ENCODE measurements around the gene APBA2. TPM values are rescaled to one million over a fixed set of nuclear protein-coding genes. Genes with fewer than 3 reads are reported as not detected.

Gene APBA2
- total RNA-seq, 1 donor from 2014 or later: 35.8 TPM

DNA sequence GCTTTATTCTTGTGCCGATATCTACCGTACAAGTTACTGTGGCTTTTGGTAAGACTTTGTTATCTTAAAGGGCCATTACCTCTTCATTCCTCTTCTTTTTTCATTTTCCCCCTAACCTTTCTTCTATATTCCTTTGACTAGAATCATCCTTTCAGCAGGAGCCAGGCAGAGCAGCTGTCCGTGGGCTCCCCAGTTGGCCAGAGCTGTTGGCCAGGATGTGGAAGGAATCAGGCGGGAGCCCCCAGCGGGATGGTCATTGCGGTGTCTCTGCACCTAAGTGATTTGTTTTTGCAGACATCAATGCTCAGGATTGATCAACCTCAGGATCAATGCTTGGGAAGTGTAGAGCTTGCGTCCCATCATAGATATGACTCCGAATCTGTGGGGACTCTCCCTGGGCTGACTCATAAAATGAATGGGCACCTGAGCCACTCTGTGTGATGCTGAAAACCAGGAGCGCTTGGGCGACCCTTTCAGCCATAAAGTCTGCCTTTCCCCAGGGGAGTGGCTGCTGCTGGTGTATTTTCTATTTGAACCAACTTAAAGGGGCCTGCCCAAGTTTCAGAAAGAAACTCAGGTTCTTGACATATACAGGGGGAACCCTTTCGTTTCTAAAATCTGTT lies 21.7 kb downstream of the APBA2 start:
- Histone ChIP-seq H3K36me3 (no peaks in the 10 kb centered on the region), H3K4me1 (peaks cover 42% of the 10 kb centered on the region), H3K79me2 (ENCODE audit: low read depth) (peaks cover 82% of the 10 kb centered on the region), H3K4me2 (no peak overlapping the region), H3K9me3 (ENCODE audit: low read depth) (no peaks in the 10 kb centered on the region), H3K27me3 (no peaks in the 10 kb centered on the region), H3K9ac (no peak overlapping the region), H4K20me1 (ENCODE audit: low read depth) (peaks cover 60% of the 10 kb centered on the region), H3F3A (ENCODE audit: low read depth) (peaks cover 27% of the 10 kb centered on the region), H3K4me3 (no peak overlapping the region), H2AFZ (replicated peaks) (no peak overlapping the region), H3K27ac (no peak overlapping the region)
- peaks cover 17% of the 10 kb centered on the region for H3K9me3 Mint-ChIP-seq
- H3K36me3 Mint-ChIP-seq: peaks cover 20% of the 10 kb centered on the region
- no peak overlapping the region for H3K27ac Mint-ChIP-seq
- H3K4me1 Mint-ChIP-seq: peaks cover 37% of the 10 kb centered on the region
- TF ChIP-seq, protein P1, sequence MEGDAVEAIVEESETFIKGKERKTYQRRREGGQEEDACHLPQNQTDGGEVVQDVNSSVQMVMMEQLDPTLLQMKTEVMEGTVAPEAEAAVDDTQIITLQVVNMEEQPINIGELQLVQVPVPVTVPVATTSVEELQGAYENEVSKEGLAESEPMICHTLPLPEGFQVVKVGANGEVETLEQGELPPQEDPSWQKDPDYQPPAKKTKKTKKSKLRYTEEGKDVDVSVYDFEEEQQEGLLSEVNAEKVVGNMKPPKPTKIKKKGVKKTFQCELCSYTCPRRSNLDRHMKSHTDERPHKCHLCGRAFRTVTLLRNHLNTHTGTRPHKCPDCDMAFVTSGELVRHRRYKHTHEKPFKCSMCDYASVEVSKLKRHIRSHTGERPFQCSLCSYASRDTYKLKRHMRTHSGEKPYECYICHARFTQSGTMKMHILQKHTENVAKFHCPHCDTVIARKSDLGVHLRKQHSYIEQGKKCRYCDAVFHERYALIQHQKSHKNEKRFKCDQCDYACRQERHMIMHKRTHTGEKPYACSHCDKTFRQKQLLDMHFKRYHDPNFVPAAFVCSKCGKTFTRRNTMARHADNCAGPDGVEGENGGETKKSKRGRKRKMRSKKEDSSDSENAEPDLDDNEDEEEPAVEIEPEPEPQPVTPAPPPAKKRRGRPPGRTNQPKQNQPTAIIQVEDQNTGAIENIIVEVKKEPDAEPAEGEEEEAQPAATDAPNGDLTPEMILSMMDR (IDR thresholded peaks at IDR 0.05): no peak
- no peak for TF ChIP-seq EZH2phosphoT487 (IDR thresholded peaks at IDR 0.05)
- no peak for TF ChIP-seq EZH2 (IDR thresholded peaks at IDR 0.05)
- H3K4me3 Mint-ChIP-seq: no peak overlapping the region
- DNase-seq (ENCODE audit: low spot score): no peak
- H3K27me3 Mint-ChIP-seq (ENCODE audit: insufficient read depth, low read depth): peaks cover 2% of the 10 kb centered on the region

GRCh38 chr15:28909958-28910500 lies 24.3 kb downstream of the APBA2 start:
- TF ChIP-seq EZH2phosphoT487 (IDR thresholded peaks at IDR 0.05): no peak
- TF ChIP-seq, protein P1 (IDR thresholded peaks at IDR 0.05): no peak
- no peak for TF ChIP-seq EZH2 (IDR thresholded peaks at IDR 0.05)
- no peak overlapping the region for H3K27ac Mint-ChIP-seq
- Histone ChIP-seq H3K4me3 (no peak overlapping the region), H3K4me1 (peaks cover 53% of the 10 kb centered on the region), H3K9ac (no peak overlapping the region), H4K20me1 (ENCODE audit: low read depth) (peaks cover 59% of the 10 kb centered on the region), H3K9me3 (ENCODE audit: low read depth) (no peaks in the 10 kb centered on the region), H3K36me3 (no peaks in the 10 kb centered on the region), H2AFZ (replicated peaks) (no peak overlapping the region), H3F3A (ENCODE audit: low read depth) (peaks cover 29% of the 10 kb centered on the region), H3K4me2 (peak overlapping the region; percentile 62), H3K27me3 (no peaks in the 10 kb centered on the region), H3K79me2 (ENCODE audit: low read depth) (peaks cover 92% of the 10 kb centered on the region), H3K27ac (no peak overlapping the region)
- peaks cover 13% of the 10 kb centered on the region for H3K36me3 Mint-ChIP-seq
- DNase-seq (ENCODE audit: low spot score): no peak
- peaks cover 29% of the 10 kb centered on the region for H3K4me1 Mint-ChIP-seq
- peaks cover 2% of the 10 kb centered on the region for H3K27me3 Mint-ChIP-seq (ENCODE audit: insufficient read depth, low read depth)
- no peak overlapping the region for H3K4me3 Mint-ChIP-seq
- peaks cover 17% of the 10 kb centered on the region for H3K9me3 Mint-ChIP-seq

- Histone ChIP-seq H3K9ac (no peak overlapping the region), H3K27me3 (no peaks in the 10 kb centered on the region)
- peak overlapping the region; percentile 46 for H3K27ac Mint-ChIP-seq
Measured at GRCh38 chr15:28911310-28911931, 25.6 kb downstream of the APBA2 start.

More at GRCh38 chr15:28911310-28911931, 25.6 kb downstream of the APBA2 start:
- H3K4me1 ChIP-seq: peaks cover 52% of the 10 kb centered on the region
- DNase-seq (ENCODE audit: low spot score): peak; percentile 62
- H3K9me3 Mint-ChIP-seq: peaks cover 17% of the 10 kb centered on the region
- peaks cover 29% of the 10 kb centered on the region for H3F3A ChIP-seq (ENCODE audit: low read depth)
- H3K27me3 Mint-ChIP-seq (ENCODE audit: insufficient read depth, low read depth): peaks cover 2% of the 10 kb centered on the region
- H3K36me3 Mint-ChIP-seq: peaks cover 11% of the 10 kb centered on the region
- no peak overlapping the region for H2AFZ ChIP-seq (replicated peaks)
- H3K27ac ChIP-seq: no peak overlapping the region
- H4K20me1 ChIP-seq (ENCODE audit: low read depth): peaks cover 54% of the 10 kb centered on the region
- H3K4me1 Mint-ChIP-seq: peaks cover 24% of the 10 kb centered on the region
- no peaks in the 10 kb centered on the region for H3K9me3 ChIP-seq (ENCODE audit: low read depth)
- peak overlapping the region; percentile 62 for H3K4me2 ChIP-seq
- peak overlapping the region; percentile 44 for H3K4me3 Mint-ChIP-seq
- peak overlapping the region; percentile 3 for H3K4me3 ChIP-seq
- H3K79me2 ChIP-seq (ENCODE audit: low read depth): peaks cover 84% of the 10 kb centered on the region
- H3K36me3 ChIP-seq: no peaks in the 10 kb centered on the region
- TF ChIP-seq, protein P1 (IDR thresholded peaks at IDR 0.05): no peak
- TF ChIP-seq EZH2phosphoT487 (IDR thresholded peaks at IDR 0.05) (no peak), EZH2 (IDR thresholded peaks at IDR 0.05) (no peak)
